K562 (cell line): ENCODE results near the gene WDR18. TPM values are rescaled to one million over a fixed set of nuclear protein-coding genes. Genes with fewer than 3 reads are reported as not detected.

Experiments used
- BCOR ChIP-seq: fragments of 450-650 bp; IDR thresholded peaks from 2 replicates; pipeline ENCODE4 v1.6.1; 2016
- CEBPB ChIP-seq: fragments of 450-650 bp; IDR thresholded peaks from 2 replicates; pipeline ENCODE4 v1.6.1; 2016; ENCODE audit warnings: missing genetic modification characterization, missing compliant biosample characterization
- CTBP1 ChIP-seq: fragments of 450-650 bp; IDR thresholded peaks from 2 replicates; pipeline ENCODE4 v1.6.1; 2016; ENCODE audit warnings: borderline replicate concordance
- EGR1 ChIP-seq: fragments of 450-650 bp; conservative IDR thresholded peaks from 2 replicates; pipeline ENCODE4 v1.6.1; 2017; ENCODE audit warnings: mild to moderate bottlenecking
- HMG20B ChIP-seq: fragments of 250-450 bp; sonication (Bioruptor Pico); IDR thresholded peaks from 2 replicates; pipeline ENCODE4 v1.5.0; 2021; ENCODE audit warnings: mild to moderate bottlenecking
- HOXB6 ChIP-seq: fragments of 250-450 bp; sonication (Bioruptor Pico); IDR thresholded peaks from 2 replicates; pipeline ENCODE4 v1.5.1; 2022; ENCODE audit warnings: mild to moderate bottlenecking, borderline replicate concordance
- MTA3 ChIP-seq: fragments of 450-650 bp; formaldehyde crosslinking; IDR thresholded peaks from 2 replicates; pipeline ENCODE4 v1.6.1; 2017; ENCODE audit warnings: mild to moderate bottlenecking, borderline replicate concordance
- NCOA1 ChIP-seq: fragments of 450-650 bp; IDR thresholded peaks from 2 replicates; pipeline ENCODE4 v1.6.1; 2016; ENCODE audit warnings: low read depth
- NR3C1 ChIP-seq: sonication (generic); formaldehyde crosslinking; IDR thresholded peaks from 2 replicates; pipeline ENCODE4 v1.8.1; 2022; ENCODE audit warnings: missing genetic modification reagents
- SAFB ChIP-seq: fragments of 200-400 bp; formaldehyde crosslinking; IDR thresholded peaks from 2 replicates; pipeline ENCODE4 v1.6.1; 2017; ENCODE audit warnings: low read depth, low read length, borderline replicate concordance
- SMARCE1 ChIP-seq: fragments of 450-650 bp; IDR thresholded peaks from 2 replicates; pipeline ENCODE4 v1.7.1; 2016; ENCODE audit warnings: mild to moderate bottlenecking
- SPI1 ChIP-seq: IDR thresholded peaks from 2 replicates; pipeline ENCODE4 v1.6.1; 2011; ENCODE audit warnings: low read depth, low read length, control low read depth, borderline replicate concordance
- polyA plus RNA-seq, 8 experiments: library from polyadenylated mRNA; depleted of rRNA in 4 of 8; stranded (reverse) in 5 of 8; unstranded in 3 of 8; fragments of >200 nt; fragmentation: Nextera tagmentation in 2 of 8; fragmentation: Illumina TruSeq in 1 of 8; extraction: Ambion mirVana in 2 of 8; extraction: Trizol in 1 of 8; gene quantifications; 2 replicates each; pipeline versions ENCODE4 v1.2.1 to v1.2.3, GENCODE V29; 2011 to 2014; ENCODE audit warnings: inconsistent platforms in 1 of 8, missing spikeins in 1 of 8
- total RNA-seq, 7 experiments: library from RNA; depleted of rRNA in 6 of 7; stranded (reverse); fragments of >200 nt in 6 of 7; fragmentation: Illumina TruSeq in 2 of 7; extraction: Trizol in 2 of 7; gene quantifications; 2 replicates each; pipeline versions ENCODE4 v1.2.1 to v1.2.3, GENCODE V29; 2011 to 2021; ENCODE audit warnings: low replicate concordance in 1 of 7
- TF ChIP-seq, protein P1 (sequence below): fragments of 250-450 bp; sonication (Bioruptor Pico); IDR thresholded peaks from 2 replicates; pipeline ENCODE4 v1.8.0; 2021; ENCODE audit warnings: moderate library complexity, mild to moderate bottlenecking, inconsistent platforms
- TF ChIP-seq, protein P2 (sequence below): IDR thresholded peaks from 3 replicates; pipeline ENCODE4 v1.6.1; 2011; ENCODE audit warnings: borderline replicate concordance, mild to moderate bottlenecking; ENCODE audit not compliant: insufficient read length, insufficient read depth
- TF ChIP-seq, protein P3 (sequence below): fragments of 450-650 bp; formaldehyde crosslinking; IDR thresholded peaks from 2 replicates; pipeline ENCODE4 v1.4.0; 2020; ENCODE audit warnings: mild to moderate bottlenecking, moderate library complexity
- TF ChIP-seq, protein P4 (sequence below): fragments of 250-450 bp; sonication (Bioruptor Pico); IDR thresholded peaks from 2 replicates; pipeline ENCODE4 v1.8.0; 2022; ENCODE audit warnings: inconsistent platforms, mild to moderate bottlenecking, moderate library complexity, borderline replicate concordance
- TF ChIP-seq, protein P5 (sequence below): conservative IDR thresholded peaks from 2 replicates; pipeline ENCODE4 v1.6.1; 2011; ENCODE audit warnings: low read depth, mild to moderate bottlenecking, low read length; ENCODE audit not compliant: control insufficient read depth
- TF ChIP-seq, protein P6 (sequence below): fragments of 250-450 bp; sonication (Bioruptor Pico); IDR thresholded peaks from 2 replicates; pipeline ENCODE4 v1.8.0; 2022; ENCODE audit warnings: moderate library complexity, mild to moderate bottlenecking, inconsistent platforms

The WDR18 gene
- total and polyA plus RNA-seq, 9 of the 15 experiments (the other 6 are each of a cell fraction or from before 2014, with no cell fraction given) = 0.65 to 181 (median 30.1) TPM

DNA sequence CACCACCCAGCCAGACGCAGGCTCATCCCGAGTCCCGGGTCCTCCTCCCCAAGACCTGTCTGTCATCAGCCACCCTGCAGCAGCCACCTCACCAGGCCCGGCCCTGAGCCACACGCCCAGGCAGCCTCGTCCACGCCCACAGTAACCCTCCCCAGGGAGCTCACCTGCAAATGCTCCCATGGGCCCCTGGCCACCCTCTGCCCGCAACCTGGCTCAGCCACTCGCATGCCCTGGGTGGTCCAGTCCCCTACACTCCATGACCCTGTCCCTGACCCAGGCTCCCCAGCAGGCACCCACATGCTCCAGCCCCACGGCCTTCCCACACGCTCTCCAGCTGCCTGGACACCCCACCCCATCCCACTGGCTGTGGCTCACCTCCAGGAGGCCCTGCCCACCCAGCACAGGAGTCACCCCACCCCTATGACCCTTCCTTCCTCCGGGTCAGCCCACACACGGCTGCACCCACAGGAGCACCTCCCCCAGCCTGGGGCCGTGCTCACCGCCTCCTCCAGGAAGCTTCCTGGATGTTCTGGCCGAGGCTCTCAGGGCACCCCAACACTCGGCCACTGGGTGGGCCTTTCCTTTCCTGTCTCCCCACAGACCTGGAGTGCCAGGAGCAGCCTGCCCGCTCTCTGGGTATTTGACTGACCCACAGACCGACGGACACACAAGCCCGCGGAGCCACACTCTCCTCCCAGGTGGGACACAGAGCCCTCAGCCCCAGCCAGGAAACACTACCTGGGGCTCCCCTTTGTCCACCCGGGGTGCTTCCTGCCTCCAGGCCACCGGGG, 33.2 kb downstream of the WDR18 start (continued):
- TF ChIP-seq MTA3 (no peak), CTBP1 (no peak), NCOA1 (no peak), SPI1 (no peak), SAFB (no peak), EGR1 (peak; percentile 82), CEBPB (no peak), HMG20B (no peak), BCOR (no peak), HOXB6 (CRISPR knock-in tag) (no peak), NR3C1 (CRISPR knock-in tag) (no peak), SMARCE1 (no peak)
- TF ChIP-seq, protein P1, sequence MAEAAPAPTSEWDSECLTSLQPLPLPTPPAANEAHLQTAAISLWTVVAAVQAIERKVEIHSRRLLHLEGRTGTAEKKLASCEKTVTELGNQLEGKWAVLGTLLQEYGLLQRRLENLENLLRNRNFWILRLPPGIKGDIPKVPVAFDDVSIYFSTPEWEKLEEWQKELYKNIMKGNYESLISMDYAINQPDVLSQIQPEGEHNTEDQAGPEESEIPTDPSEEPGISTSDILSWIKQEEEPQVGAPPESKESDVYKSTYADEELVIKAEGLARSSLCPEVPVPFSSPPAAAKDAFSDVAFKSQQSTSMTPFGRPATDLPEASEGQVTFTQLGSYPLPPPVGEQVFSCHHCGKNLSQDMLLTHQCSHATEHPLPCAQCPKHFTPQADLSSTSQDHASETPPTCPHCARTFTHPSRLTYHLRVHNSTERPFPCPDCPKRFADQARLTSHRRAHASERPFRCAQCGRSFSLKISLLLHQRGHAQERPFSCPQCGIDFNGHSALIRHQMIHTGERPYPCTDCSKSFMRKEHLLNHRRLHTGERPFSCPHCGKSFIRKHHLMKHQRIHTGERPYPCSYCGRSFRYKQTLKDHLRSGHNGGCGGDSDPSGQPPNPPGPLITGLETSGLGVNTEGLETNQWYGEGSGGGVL (CRISPR knock-in tag) = no peak
- TF ChIP-seq, protein P2, sequence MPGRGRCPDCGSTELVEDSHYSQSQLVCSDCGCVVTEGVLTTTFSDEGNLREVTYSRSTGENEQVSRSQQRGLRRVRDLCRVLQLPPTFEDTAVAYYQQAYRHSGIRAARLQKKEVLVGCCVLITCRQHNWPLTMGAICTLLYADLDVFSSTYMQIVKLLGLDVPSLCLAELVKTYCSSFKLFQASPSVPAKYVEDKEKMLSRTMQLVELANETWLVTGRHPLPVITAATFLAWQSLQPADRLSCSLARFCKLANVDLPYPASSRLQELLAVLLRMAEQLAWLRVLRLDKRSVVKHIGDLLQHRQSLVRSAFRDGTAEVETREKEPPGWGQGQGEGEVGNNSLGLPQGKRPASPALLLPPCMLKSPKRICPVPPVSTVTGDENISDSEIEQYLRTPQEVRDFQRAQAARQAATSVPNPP = no peak
- TF ChIP-seq, protein P3, sequence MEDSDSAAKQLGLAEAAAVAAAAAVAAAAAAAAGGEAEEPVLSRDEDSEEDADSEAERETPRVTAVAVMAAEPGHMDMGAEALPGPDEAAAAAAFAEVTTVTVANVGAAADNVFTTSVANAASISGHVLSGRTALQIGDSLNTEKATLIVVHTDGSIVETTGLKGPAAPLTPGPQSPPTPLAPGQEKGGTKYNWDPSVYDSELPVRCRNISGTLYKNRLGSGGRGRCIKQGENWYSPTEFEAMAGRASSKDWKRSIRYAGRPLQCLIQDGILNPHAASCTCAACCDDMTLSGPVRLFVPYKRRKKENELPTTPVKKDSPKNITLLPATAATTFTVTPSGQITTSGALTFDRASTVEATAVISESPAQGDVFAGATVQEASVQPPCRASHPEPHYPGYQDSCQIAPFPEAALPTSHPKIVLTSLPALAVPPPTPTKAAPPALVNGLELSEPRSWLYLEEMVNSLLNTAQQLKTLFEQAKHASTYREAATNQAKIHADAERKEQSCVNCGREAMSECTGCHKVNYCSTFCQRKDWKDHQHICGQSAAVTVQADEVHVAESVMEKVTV (CRISPR knock-in tag) = no peak
- TF ChIP-seq, protein P4, sequence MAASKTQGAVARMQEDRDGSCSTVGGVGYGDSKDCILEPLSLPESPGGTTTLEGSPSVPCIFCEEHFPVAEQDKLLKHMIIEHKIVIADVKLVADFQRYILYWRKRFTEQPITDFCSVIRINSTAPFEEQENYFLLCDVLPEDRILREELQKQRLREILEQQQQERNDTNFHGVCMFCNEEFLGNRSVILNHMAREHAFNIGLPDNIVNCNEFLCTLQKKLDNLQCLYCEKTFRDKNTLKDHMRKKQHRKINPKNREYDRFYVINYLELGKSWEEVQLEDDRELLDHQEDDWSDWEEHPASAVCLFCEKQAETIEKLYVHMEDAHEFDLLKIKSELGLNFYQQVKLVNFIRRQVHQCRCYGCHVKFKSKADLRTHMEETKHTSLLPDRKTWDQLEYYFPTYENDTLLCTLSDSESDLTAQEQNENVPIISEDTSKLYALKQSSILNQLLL = no peak
- TF ChIP-seq, protein P5, sequence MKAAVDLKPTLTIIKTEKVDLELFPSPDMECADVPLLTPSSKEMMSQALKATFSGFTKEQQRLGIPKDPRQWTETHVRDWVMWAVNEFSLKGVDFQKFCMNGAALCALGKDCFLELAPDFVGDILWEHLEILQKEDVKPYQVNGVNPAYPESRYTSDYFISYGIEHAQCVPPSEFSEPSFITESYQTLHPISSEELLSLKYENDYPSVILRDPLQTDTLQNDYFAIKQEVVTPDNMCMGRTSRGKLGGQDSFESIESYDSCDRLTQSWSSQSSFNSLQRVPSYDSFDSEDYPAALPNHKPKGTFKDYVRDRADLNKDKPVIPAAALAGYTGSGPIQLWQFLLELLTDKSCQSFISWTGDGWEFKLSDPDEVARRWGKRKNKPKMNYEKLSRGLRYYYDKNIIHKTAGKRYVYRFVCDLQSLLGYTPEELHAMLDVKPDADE = peak; percentile 30; the same call in 1 of the 2 replicates
- TF ChIP-seq, protein P6, sequence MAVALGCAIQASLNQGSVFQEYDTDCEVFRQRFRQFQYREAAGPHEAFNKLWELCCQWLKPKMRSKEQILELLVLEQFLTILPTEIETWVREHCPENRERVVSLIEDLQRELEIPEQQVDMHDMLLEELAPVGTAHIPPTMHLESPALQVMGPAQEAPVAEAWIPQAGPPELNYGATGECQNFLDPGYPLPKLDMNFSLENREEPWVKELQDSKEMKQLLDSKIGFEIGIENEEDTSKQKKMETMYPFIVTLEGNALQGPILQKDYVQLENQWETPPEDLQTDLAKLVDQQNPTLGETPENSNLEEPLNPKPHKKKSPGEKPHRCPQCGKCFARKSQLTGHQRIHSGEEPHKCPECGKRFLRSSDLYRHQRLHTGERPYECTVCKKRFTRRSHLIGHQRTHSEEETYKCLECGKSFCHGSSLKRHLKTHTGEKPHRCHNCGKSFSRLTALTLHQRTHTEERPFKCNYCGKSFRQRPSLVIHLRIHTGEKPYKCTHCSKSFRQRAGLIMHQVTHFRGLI (CRISPR knock-in tag) = no peak
